ENCODE measurements around the gene AKAP6. TPM values are rescaled to one million over a fixed set of nuclear protein-coding genes. Genes with fewer than 3 reads are reported as not detected.

The AKAP6 gene
- total RNA-seq, 1 experiment from 2014 or later = 1.9 TPM

DNA sequence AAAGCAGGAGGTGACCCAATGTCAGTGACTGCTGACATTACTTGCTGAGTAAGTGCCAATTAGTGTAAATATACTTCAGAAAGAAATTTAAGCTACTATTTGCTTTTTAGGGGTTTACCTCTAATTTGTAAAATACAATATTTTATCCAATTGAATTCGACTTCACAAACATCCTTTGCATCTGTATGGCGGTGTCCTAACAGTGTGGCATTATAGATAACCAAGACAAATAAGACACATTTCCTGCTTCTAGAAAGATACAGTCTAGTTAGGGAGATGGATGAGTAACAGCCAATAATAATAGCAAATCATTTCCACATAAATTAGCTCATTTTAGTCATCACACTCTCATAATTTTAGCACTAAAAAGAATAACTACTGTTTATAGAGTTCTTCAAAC lies 196.5 kb downstream of the AKAP6 start:
- POLR2A ChIA-PET = no interaction called here
- H3K9me2 ChIP-seq (ENCODE audit: insufficient read depth) = no peaks in the 10 kb centered on the region
- H3K9me3 ChIP-seq (ENCODE audit: control insufficient read depth in 1 of 2, insufficient read depth in 1 of 2, low read depth in 1 of 2, low read length in 2 of 2) = no peaks in the 10 kb centered on the region
- no peaks in the 10 kb centered on the region for H3K4me1 ChIP-seq (ENCODE audit: control insufficient read depth in 1 of 2, insufficient read depth in 2 of 2, low read length in 2 of 2)
- no peaks in the 10 kb centered on the region for H3K79me2 ChIP-seq (ENCODE audit: insufficient read depth, low read length)
- H3K4me2 ChIP-seq (ENCODE audit: low read length) = no peak overlapping the region
- H2AFZ ChIP-seq (ENCODE audit: low read depth, low read length, poor library complexity, severe bottlenecking) = no peak overlapping the region
- RAD21 ChIA-PET (ENCODE audit: low non-redundant PET in 1 of 2, low total read pairs in 2 of 2, uncharacterized antibody in 2 of 2, unreplicated experiment in 2 of 2) = no interaction called here
- no peaks in the 10 kb centered on the region for H3K36me3 ChIP-seq (ENCODE audit: control insufficient read depth in 1 of 2, insufficient read depth in 2 of 2, low read length in 2 of 2)
- no peaks in the 10 kb centered on the region for H4K20me1 ChIP-seq (ENCODE audit: insufficient read depth)
- intact Hi-C loops (cut with micrococcal nuclease) = no loop called here
- no peaks in the 10 kb centered on the region for H3K27me3 ChIP-seq (ENCODE audit: insufficient read depth, low read length)
- BruUV-seq (replicated peaks) = no TSS peak
- no peak for ATAC-seq
- CTCF ChIA-PET = interaction anchor here (1.0 to 1.7 kb wide), 2 partner anchors 9 to 12 kb away, joined by 3 to 10 read pairs; no protein-coding TSS in a partner anchor
- no peak for DNase-seq (ENCODE audit: low read depth, low spot score)
- H3K9ac ChIP-seq (ENCODE audit: low read length) = no peak overlapping the region
- TF ChIP-seq SIN3A (IDR thresholded peaks at IDR 0.05; ENCODE audit: low read depth) = no peak
- no peak for TF ChIP-seq ATF3 (IDR thresholded peaks at IDR 0.05)
- no peak for TF ChIP-seq ZBTB33 (IDR thresholded peaks at IDR 0.05; ENCODE audit: extremely low read depth, insufficient replicate concordance, low read length)
- TF ChIP-seq, protein P1, sequence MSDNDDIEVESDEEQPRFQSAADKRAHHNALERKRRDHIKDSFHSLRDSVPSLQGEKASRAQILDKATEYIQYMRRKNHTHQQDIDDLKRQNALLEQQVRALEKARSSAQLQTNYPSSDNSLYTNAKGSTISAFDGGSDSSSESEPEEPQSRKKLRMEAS (IDR thresholded peaks at IDR 0.05) = no peak
- TF ChIP-seq SP1 (IDR thresholded peaks at IDR 0.05; ENCODE audit: low read depth) = no peak
- TF ChIP-seq POLR2AphosphoS5 (IDR thresholded peaks at IDR 0.05; ENCODE audit: low read depth, low read length) = no peak
- TF ChIP-seq EGR1 (IDR thresholded peaks at IDR 0.05; ENCODE audit: low read depth) = no peak
- TF ChIP-seq EZH2 (IDR thresholded peaks at IDR 0.05) = no peak
- TF ChIP-seq JUND (IDR thresholded peaks at IDR 0.05) = no peak
- H3K27ac ChIP-seq (ENCODE audit: low read depth, low read length) = no peak overlapping the region
- H3K4me3 ChIP-seq (replicated peaks in 1 of 2; ENCODE audit: low read depth in 1 of 2, low read length in 2 of 2) = no peak overlapping the region

GRCh38 chr14:32530800-32531199 lies 201.7 kb downstream of the AKAP6 start:
- POLR2A ChIA-PET = no interaction called here
- TF ChIP-seq POLR2AphosphoS5 (IDR thresholded peaks at IDR 0.05; ENCODE audit: low read depth, low read length) (no peak), EZH2 (IDR thresholded peaks at IDR 0.05) (no peak), ELF1 (IDR thresholded peaks at IDR 0.05; ENCODE audit: borderline replicate concordance, low read depth) (no peak), ZNF274 (IDR thresholded peaks at IDR 0.05; ENCODE audit: low read depth, low read length) (no peak), JUND (IDR thresholded peaks at IDR 0.05) (no peak), EGR1 (IDR thresholded peaks at IDR 0.05; ENCODE audit: low read depth) (no peak), CBX3 (IDR thresholded peaks at IDR 0.05; ENCODE audit: low read depth) (no peak)
- TF ChIP-seq, protein P2, sequence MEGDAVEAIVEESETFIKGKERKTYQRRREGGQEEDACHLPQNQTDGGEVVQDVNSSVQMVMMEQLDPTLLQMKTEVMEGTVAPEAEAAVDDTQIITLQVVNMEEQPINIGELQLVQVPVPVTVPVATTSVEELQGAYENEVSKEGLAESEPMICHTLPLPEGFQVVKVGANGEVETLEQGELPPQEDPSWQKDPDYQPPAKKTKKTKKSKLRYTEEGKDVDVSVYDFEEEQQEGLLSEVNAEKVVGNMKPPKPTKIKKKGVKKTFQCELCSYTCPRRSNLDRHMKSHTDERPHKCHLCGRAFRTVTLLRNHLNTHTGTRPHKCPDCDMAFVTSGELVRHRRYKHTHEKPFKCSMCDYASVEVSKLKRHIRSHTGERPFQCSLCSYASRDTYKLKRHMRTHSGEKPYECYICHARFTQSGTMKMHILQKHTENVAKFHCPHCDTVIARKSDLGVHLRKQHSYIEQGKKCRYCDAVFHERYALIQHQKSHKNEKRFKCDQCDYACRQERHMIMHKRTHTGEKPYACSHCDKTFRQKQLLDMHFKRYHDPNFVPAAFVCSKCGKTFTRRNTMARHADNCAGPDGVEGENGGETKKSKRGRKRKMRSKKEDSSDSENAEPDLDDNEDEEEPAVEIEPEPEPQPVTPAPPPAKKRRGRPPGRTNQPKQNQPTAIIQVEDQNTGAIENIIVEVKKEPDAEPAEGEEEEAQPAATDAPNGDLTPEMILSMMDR (IDR thresholded peaks at IDR 0.05 in 2 of 3, conservative IDR thresholded peaks at IDR 0.05 in 1 of 3; ENCODE audit: borderline replicate concordance in 1 of 3, insufficient read depth in 1 of 3, low read depth in 2 of 3, low read length in 2 of 3) = no peak
- H3K9me2 ChIP-seq (ENCODE audit: insufficient read depth) = no peaks in the 10 kb centered on the region
- no peaks in the 10 kb centered on the region for H3K79me2 ChIP-seq (ENCODE audit: insufficient read depth, low read length)
- no peaks in the 10 kb centered on the region for H3K4me1 ChIP-seq (ENCODE audit: control insufficient read depth in 1 of 2, insufficient read depth in 2 of 2, low read length in 2 of 2)
- H3K36me3 ChIP-seq (ENCODE audit: control insufficient read depth in 1 of 2, insufficient read depth in 2 of 2, low read length in 2 of 2) = no peaks in the 10 kb centered on the region
- H3K4me2 ChIP-seq (ENCODE audit: low read length) = no peak overlapping the region
- no peak for ATAC-seq
- H3K4me3 ChIP-seq (replicated peaks in 1 of 2; ENCODE audit: low read depth in 1 of 2, low read length in 2 of 2) = no peak overlapping the region
- H3K9ac ChIP-seq (ENCODE audit: low read length) = no peak overlapping the region
- RAD21 ChIA-PET (ENCODE audit: low non-redundant PET in 1 of 2, low total read pairs in 2 of 2, uncharacterized antibody in 2 of 2, unreplicated experiment in 2 of 2) = no interaction called here
- H2AFZ ChIP-seq (ENCODE audit: low read depth, low read length, poor library complexity, severe bottlenecking) = no peak overlapping the region
- intact Hi-C loops (cut with micrococcal nuclease) = no loop called here
- CTCF ChIA-PET = no interaction called here
- BruUV-seq (replicated peaks) = no TSS peak
- no peak overlapping the region for H3K27ac ChIP-seq (ENCODE audit: low read depth, low read length)
- DNase-seq (ENCODE audit: low read depth, low spot score) = no peak
- no peaks in the 10 kb centered on the region for H3K9me3 ChIP-seq (ENCODE audit: control insufficient read depth in 1 of 2, insufficient read depth in 1 of 2, low read depth in 1 of 2, low read length in 2 of 2)
- H4K20me1 ChIP-seq (ENCODE audit: insufficient read depth) = no peaks in the 10 kb centered on the region
- no peaks in the 10 kb centered on the region for H3K27me3 ChIP-seq (ENCODE audit: insufficient read depth, low read length)
